ENCODE measurements around the gene PRKCB.

The PRKCB gene

DNA sequence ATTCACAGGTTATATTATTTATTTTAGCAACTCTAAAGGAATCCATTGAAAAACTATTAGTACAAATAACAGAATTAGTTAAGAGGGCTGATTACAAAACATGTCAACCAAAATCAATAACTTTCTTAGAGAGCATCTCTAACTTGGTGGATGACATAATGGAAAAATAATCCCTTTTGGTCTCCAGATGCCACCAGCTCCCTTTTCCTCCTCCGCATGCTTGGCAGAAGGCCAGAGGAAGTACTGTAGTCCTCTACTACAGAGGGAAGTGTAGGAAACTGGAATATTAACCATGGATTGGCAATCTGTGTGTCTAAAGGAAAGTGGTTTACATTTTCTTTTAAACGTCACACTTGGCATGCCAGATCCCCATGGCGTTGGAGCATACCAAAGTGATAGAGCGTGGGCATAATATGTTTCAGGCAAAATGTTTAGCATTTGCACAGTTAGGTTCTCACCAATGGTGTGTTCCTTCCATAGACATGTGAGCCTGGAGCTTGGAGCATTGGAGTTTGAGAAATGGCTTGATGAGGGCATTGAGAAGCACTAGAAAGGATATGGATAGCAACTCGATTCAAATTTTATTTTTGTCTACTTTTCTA is 106.3 kb downstream of the PRKCB start:
- DNase-seq (ENCODE audit: low read depth, low spot score) = no peak

DNA sequence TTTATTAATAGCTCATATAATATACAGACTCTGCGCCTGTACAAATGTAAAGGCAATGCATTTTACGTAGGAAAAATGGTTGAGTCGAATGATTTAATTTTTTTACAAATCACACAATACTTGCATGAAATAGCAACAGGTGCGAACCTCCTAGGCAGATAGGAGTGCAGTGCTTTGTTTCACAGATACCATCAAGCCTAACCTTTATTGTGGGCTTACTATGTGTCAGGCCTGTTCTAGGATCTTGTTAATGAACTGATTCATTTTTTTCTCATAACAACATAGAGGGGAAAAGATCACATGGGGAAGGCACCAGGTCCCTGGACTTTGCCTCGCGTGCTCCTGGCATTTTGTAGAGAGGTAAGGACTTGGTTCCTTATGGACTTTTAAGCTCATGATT is 107.8 kb downstream of the PRKCB start:
- DNase-seq (ENCODE audit: low read depth, low spot score) = no peak

DNA sequence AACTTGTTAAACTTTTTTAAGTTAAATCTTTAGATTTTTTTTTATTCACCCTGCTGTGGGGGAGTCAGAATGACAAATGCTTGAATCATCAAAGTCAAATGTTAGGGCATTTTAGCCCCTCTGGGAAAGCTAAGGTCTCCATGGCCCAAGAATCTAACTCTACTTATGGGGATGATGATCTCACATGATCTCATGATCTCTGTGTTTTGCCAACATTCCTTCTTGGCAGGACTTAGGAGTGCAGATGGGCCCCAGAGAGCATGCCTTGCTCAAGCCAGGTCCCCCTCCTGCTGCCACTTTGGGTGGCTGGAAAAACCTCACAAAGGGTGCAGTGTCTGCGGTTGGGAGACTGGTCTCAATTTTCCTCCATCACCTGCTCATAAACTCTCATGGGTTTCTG is 108.6 kb downstream of the PRKCB start:
- no peak for DNase-seq (ENCODE audit: low read depth, low spot score)

DNA sequence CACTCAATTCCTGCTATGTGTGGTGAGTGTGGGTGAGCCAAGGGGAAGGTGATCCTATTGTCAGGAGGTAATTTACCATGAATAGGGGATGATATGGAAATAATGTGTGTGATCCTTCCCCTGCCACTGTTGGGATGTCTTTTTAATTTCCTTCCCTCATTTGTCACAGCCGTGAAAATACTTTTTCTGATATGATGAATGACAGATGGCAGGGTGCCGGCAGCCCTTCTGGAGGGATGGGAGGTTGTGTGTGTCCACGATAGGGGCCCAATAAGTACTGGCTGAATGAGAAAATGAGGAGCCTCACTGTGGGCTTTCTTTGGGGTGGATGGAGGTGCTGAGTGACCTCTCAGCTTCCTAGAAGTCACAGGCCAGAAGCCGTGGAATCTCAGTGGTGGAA is 109.5 kb downstream of the PRKCB start:
- DNase-seq (ENCODE audit: low read depth, low spot score) = no peak

DNA sequence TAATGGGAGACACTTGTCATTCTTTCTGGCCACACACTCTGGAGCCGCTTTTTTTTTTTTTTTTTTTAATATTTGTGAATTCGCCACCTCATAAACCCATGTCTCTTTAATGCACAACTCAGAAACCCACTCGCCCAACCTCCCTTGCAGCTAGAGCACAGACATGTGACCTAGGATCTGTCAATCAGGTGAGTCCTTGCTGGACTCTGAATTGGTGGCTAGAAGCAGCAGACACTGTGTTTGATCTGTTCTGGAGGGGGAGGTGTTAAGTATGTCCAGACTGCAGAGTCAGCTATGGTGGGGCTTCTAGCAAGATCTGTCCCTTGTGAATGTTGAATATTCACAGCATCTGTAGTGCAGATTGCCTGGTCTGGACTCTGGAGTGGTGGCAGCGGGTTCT is 112.1 kb downstream of the PRKCB start:
- DNase-seq (ENCODE audit: low read depth, low spot score) = no peak

- DNase-seq (ENCODE audit: low read depth, low spot score) = no peak
These were observed 113.2 kb downstream of the PRKCB start for GRCh38 chr16:23948949-23949411.

GRCh38 chr16:23949630-23950290 is 114.0 kb downstream of the PRKCB start:
- DNase-seq (ENCODE audit: low read depth, low spot score) = no peak

DNA sequence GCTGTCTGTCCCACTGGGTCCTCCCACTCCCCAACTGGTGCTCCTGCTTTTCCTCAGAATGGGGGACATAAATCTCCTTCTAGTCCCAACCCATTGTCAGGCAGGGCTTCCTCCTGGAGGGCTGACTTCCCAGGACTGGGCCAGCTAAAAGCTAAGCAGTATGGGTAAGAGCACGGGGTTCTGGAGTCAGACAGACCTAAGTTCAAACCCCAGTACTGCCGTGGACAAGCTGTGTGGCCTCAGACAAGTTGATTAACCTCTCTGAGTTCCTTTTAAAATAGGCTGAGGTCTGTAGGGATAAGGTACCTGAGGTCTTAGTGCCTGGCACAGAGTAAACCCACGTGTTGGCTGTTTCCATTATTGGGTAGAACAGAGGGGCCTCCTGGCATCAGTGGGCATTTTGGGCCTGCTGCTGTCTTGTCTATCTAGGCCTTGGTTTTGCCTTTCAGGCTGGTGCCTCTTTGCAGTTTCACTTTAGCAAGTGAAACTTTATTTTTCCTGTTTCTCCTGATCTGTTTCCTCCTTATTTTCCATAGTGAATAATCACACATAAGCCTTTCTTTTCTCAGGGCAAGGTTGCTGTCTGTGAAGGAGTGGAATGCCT is 114.6 kb downstream of the PRKCB start:
- DNase-seq (ENCODE audit: low read depth, low spot score) = no peak

- DNase-seq (ENCODE audit: low read depth, low spot score) = no peak
These were observed 115.1 kb downstream of the PRKCB start for GRCh38 chr16:23950898-23951297.

GRCh38 chr16:23952128-23952970 is 116.6 kb downstream of the PRKCB start:
- no peak for DNase-seq (ENCODE audit: low read depth, low spot score)

- DNase-seq (ENCODE audit: low read depth, low spot score) = no peak
These were observed 117.2 kb downstream of the PRKCB start for GRCh38 chr16:23952971-23953300.

GRCh38 chr16:23953476-23953875 is 117.7 kb downstream of the PRKCB start:
- no peak for DNase-seq (ENCODE audit: low read depth, low spot score)

DNA sequence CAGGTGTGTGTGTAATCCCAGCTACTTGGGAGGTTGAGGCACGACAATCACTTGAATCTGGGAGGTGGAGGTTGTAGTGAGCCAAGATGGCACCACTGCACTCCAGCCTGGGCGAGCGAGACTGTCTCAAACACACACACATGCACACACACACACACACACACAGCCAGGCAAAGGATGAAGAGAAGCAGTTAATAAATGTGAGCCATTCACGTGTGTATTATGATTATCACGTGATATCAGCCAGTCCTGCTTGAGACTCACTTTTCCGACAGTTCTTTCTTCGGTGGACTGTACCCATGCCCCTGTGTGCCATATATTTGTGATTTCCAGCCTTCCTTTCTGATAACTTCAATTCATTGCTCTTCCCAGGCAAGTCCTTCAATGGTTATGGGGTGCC is 119.3 kb downstream of the PRKCB start:
- DNase-seq (ENCODE audit: low read depth, low spot score) = no peak

- DNase-seq (ENCODE audit: low read depth, low spot score) = no peak
These were observed 121.5 kb downstream of the PRKCB start for GRCh38 chr16:23957287-23957686.

- no peak for DNase-seq (ENCODE audit: low read depth, low spot score)
These were observed 123.4 kb downstream of the PRKCB start for GRCh38 chr16:23959072-23959751.

- DNase-seq (ENCODE audit: low read depth, low spot score) = no peak
These were observed 123.9 kb downstream of the PRKCB start for GRCh38 chr16:23959752-23960072.

DNA sequence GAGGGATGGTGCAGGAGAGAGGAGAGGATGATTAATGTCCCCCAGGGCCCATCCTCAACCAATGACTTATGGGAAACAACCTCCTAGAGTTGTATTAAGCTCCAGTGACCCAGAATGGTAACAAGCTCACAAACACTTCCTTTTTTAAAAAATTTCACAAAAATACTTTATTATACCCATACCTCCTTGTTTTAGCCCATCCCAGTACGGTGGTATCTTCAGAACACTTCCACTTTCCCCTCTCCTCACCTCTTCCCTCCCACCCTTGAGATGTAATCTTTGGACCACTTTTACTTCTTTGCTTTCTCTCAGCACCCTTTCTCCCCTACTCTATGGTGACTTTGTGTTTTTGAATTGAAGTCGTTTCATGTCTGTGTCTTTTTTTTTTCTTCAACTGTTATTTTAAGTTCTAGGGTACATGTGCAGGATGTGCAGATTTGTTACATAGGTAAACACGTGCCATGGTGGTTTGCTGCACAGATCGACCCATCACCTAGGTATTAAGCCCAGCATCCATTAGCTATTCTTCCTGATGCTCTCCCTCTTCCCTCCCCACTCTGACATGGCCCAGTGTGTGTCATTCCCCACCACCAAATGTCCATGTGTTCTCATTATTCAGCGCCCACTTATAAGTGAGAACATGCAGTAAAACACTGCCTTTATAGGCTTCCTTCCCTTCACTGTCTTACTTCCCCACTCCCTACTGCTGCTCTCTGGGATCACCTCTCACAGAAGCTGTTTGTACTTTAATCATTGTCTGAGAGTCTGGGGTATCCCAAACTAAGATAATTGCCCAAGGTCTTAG is 124.5 kb downstream of the PRKCB start:
- no peak for DNase-seq (ENCODE audit: low read depth, low spot score)

DNA sequence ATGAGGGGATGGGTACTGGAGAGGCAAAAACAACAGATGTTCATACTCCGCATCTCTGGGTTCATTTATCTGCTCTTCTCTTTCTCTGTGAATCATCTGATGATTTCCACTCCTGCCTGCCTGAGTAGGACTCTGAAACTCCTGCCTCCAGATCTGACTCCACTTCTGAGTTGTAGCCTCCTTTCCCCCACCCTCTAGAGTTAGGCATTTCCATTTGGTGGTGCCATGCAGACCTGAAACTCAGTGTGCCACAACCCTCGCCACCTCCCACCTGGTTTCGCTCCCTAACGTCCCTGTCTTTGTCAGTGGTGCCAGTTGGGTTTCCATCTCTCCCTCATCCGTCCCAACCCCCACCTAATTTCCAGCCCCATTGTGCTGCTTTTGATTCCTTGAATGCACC is 126.2 kb downstream of the PRKCB start:
- DNase-seq (ENCODE audit: low read depth, low spot score) = no peak

GRCh38 chr16:23964136-23964535 is 128.4 kb downstream of the PRKCB start:
- DNase-seq (ENCODE audit: low read depth, low spot score) = no peak

- DNase-seq (ENCODE audit: low read depth, low spot score) = no peak
These were observed 129.5 kb downstream of the PRKCB start for GRCh38 chr16:23965137-23965733.

All from brain pericyte (primary cell).